Neural cell (in vitro differentiated cells): ENCODE results near the gene MIEF1. TPM values are rescaled to one million over a fixed set of nuclear protein-coding genes. Genes with fewer than 3 reads are reported as not detected.

ENCODE experiments used
- H2AFZ ChIP-seq: fragments of 200-600, 300-800 bp; sonication (generic), shearing (Covaris generic); 2 replicates; pipeline ENCODE4 v1.6.0; 2014; ENCODE audit warnings: low read depth, mild to moderate bottlenecking, antibody characterized with exemption, low read length, moderate library complexity
- H3F3A ChIP-seq: fragments of 200-600 bp; shearing (Covaris generic); 2 replicates; pipeline ENCODE4 v1.6.1; 2016; ENCODE audit warnings: mild to moderate bottlenecking, moderate library complexity, mixed read lengths, antibody characterized with exemption, low read length; ENCODE audit not compliant: insufficient read depth, poor library complexity, severe bottlenecking
- H3K27ac ChIP-seq: fragments of 200-600, 300-800 bp; sonication (generic), shearing (Covaris generic); 2 replicates; pipeline ENCODE4 v1.5.1; 2014; ENCODE audit warnings: mild to moderate bottlenecking, low read length, moderate library complexity
- H3K27me3 ChIP-seq: fragments of 300-800, 200-600 bp; sonication (generic), shearing (Covaris generic); 2 replicates; pipeline ENCODE4 v1.6.0; 2014; ENCODE audit warnings: mild to moderate bottlenecking, low read depth, low read length, moderate library complexity; ENCODE audit not compliant: insufficient read depth
- H3K36me3 ChIP-seq: fragments of 300-800, 200-600 bp; sonication (generic), shearing (Covaris generic); 2 replicates; pipeline ENCODE4 v1.5.1; 2014; ENCODE audit warnings: mild to moderate bottlenecking, antibody characterized with exemption, low read length, moderate library complexity; ENCODE audit not compliant: insufficient read depth
- H3K4me2 ChIP-seq: fragments of 300-800, 200-600 bp; sonication (generic), shearing (Covaris generic); 2 replicates; pipeline ENCODE4 v1.6.0; 2014; ENCODE audit warnings: mild to moderate bottlenecking, low read length
- H3K4me3 ChIP-seq: fragments of 300-800, 200-600 bp; sonication (generic), shearing (Covaris generic); 2 replicates; pipeline ENCODE4 v1.5.1; 2014; ENCODE audit warnings: mild to moderate bottlenecking, low read length, moderate library complexity
- H3K79me2 ChIP-seq: fragments of 200-600 bp; shearing (Covaris generic); replicated peaks from 2 replicates; pipeline ENCODE4 v1.6.0; 2014; ENCODE audit warnings: mild to moderate bottlenecking, low read length, moderate library complexity; ENCODE audit not compliant: insufficient read depth
- H3K9ac ChIP-seq: fragments of 300-800, 200-600 bp; sonication (generic), shearing (Covaris generic); 2 replicates; pipeline ENCODE4 v1.6.1; 2016; ENCODE audit warnings: mild to moderate bottlenecking, low read length, mixed read lengths
- H3K9me2 ChIP-seq: fragments of 200-600 bp; shearing (Covaris generic); 2 replicates; pipeline ENCODE4 v1.6.1; 2016; ENCODE audit warnings: mild to moderate bottlenecking, low read length, mixed read lengths; ENCODE audit not compliant: insufficient read depth
- H3K9me3 ChIP-seq: fragments of 200-600, 300-800 bp; sonication (generic), shearing (Covaris generic); 2 replicates; pipeline ENCODE4 v1.6.1; 2016; ENCODE audit warnings: mild to moderate bottlenecking, mixed run types, low read length, moderate library complexity, mixed read lengths
- H4K20me1 ChIP-seq: fragments of 200-600 bp; shearing (Covaris generic); 2 replicates; pipeline ENCODE4 v1.6.1; 2016; ENCODE audit warnings: mild to moderate bottlenecking, mixed run types; ENCODE audit not compliant: insufficient read depth
- EP300 ChIP-seq: fragments of 450-650 bp; conservative IDR thresholded peaks from 2 replicates; pipeline ENCODE4 v1.6.1; 2014; ENCODE audit warnings: antibody characterized with exemption, mild to moderate bottlenecking, moderate library complexity; ENCODE audit not compliant: poor library complexity, severe bottlenecking
- EZH2 ChIP-seq: fragments of 200-600, 300-800 bp; shearing (Covaris generic), sonication (generic); IDR thresholded peaks from 2 replicates; pipeline ENCODE4 v1.6.1; 2014; ENCODE audit warnings: antibody characterized with exemption, low read length, borderline replicate concordance, mild to moderate bottlenecking; ENCODE audit not compliant: insufficient read depth, poor library complexity, severe bottlenecking
- MXI1 ChIP-seq: fragments of 450-650 bp; conservative IDR thresholded peaks from 2 replicates; pipeline ENCODE4 v1.6.1; 2014; ENCODE audit warnings: antibody characterized with exemption, mild to moderate bottlenecking; ENCODE audit not compliant: poor library complexity, severe bottlenecking
- POLR2AphosphoS5 ChIP-seq: IDR thresholded peaks from 2 replicates; pipeline ENCODE4 v1.6.1; 2012
- RAD21 ChIP-seq: fragments of 450-650 bp; conservative IDR thresholded peaks from 2 replicates; pipeline ENCODE4 v1.6.1; 2014; ENCODE audit warnings: antibody characterized with exemption, mild to moderate bottlenecking, moderate library complexity
- REST ChIP-seq: IDR thresholded peaks from 2 replicates; pipeline ENCODE4 v1.6.1; 2012; ENCODE audit warnings: borderline replicate concordance
- SMC3 ChIP-seq: fragments of 450-650 bp; conservative IDR thresholded peaks from 2 replicates; pipeline ENCODE4 v1.6.1; 2014; ENCODE audit warnings: antibody characterized with exemption, mild to moderate bottlenecking, moderate library complexity; ENCODE audit not compliant: poor library complexity
- TAF1 ChIP-seq: IDR thresholded peaks from 2 replicates; pipeline ENCODE4 v1.6.1; 2012; ENCODE audit warnings: low read depth
- polyA plus RNA-seq: library from polyadenylated mRNA; depleted of rRNA; stranded (reverse); fragments of >200 nt; gene quantifications from 2 replicates; pipeline ENCODE4 v1.2.3, GENCODE V29; 2014
- TF ChIP-seq, protein P1 (sequence below): fragments of 450-650 bp; IDR thresholded peaks from 2 replicates; pipeline ENCODE4 v1.5.1; 2014; ENCODE audit warnings: antibody characterized with exemption, mild to moderate bottlenecking, moderate library complexity; ENCODE audit not compliant: poor library complexity, severe bottlenecking

The MIEF1 gene
- polyA plus RNA-seq, 1 donor from 2014 or later: 19.8 TPM

GRCh38 chr22:39536711-39537110, 34.6 kb downstream of the MIEF1 start:
- Histone ChIP-seq H3K4me2 (no peak overlapping the region), H2AFZ (no peak overlapping the region), H3K4me3 (no peak overlapping the region), H3K36me3 (no peaks in the 10 kb centered on the region), H3K27me3 (no peaks in the 10 kb centered on the region), H4K20me1 (no peaks in the 10 kb centered on the region), H3K9me3 (no peaks in the 10 kb centered on the region), H3K27ac (no peak overlapping the region), H3F3A (no peaks in the 10 kb centered on the region), H3K9ac (no peak overlapping the region), H3K79me2 (peaks cover 7% of the 10 kb centered on the region), H3K9me2 (no peaks in the 10 kb centered on the region)
- TF ChIP-seq RAD21 (no peak), POLR2AphosphoS5 (no peak), TAF1 (no peak), REST (no peak), MXI1 (no peak), EP300 (no peak), EZH2 (no peak), SMC3 (no peak)
- TF ChIP-seq, protein P1, sequence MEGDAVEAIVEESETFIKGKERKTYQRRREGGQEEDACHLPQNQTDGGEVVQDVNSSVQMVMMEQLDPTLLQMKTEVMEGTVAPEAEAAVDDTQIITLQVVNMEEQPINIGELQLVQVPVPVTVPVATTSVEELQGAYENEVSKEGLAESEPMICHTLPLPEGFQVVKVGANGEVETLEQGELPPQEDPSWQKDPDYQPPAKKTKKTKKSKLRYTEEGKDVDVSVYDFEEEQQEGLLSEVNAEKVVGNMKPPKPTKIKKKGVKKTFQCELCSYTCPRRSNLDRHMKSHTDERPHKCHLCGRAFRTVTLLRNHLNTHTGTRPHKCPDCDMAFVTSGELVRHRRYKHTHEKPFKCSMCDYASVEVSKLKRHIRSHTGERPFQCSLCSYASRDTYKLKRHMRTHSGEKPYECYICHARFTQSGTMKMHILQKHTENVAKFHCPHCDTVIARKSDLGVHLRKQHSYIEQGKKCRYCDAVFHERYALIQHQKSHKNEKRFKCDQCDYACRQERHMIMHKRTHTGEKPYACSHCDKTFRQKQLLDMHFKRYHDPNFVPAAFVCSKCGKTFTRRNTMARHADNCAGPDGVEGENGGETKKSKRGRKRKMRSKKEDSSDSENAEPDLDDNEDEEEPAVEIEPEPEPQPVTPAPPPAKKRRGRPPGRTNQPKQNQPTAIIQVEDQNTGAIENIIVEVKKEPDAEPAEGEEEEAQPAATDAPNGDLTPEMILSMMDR: no peak

DNA sequence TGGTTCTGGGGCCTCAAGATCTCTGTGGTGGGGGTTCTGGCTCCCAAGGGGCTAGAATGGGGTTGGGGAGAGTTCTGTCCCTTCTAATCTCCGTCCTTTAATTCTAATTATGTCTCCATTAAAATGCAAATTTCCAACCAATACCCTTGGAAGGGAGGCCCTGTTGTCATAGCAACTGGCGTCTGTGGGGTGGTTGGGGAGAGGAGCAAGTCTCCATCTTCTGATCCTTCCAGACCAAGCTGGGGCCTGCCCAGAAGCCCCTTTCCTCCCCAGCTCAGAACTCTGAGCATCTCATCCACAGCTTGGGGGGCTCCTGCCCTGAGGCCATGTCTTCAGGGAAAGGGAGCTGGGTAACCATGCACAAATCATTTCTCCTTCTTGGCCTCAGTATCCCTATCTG, 35.9 kb downstream of the MIEF1 start:
- no peak overlapping the region for H3K4me2 ChIP-seq
- H3F3A ChIP-seq: no peaks in the 10 kb centered on the region
- H3K9me2 ChIP-seq: no peaks in the 10 kb centered on the region
- no peaks in the 10 kb centered on the region for H3K79me2 ChIP-seq
- H4K20me1 ChIP-seq: no peaks in the 10 kb centered on the region
- no peak overlapping the region for H3K9ac ChIP-seq
- no peak overlapping the region for H2AFZ ChIP-seq
- H3K27ac ChIP-seq: no peak overlapping the region
- TF ChIP-seq EZH2 (no peak), SMC3 (no peak), POLR2AphosphoS5 (no peak)
- TF ChIP-seq, protein P1: no peak
- no peaks in the 10 kb centered on the region for H3K9me3 ChIP-seq
- H3K4me3 ChIP-seq: no peak overlapping the region
- H3K27me3 ChIP-seq: no peaks in the 10 kb centered on the region
- no peaks in the 10 kb centered on the region for H3K36me3 ChIP-seq
